Measurements from ENCODE around the gene FAR2. TPM values are rescaled to one million over a fixed set of nuclear protein-coding genes. Genes with fewer than 3 reads are reported as not detected.

Gene FAR2
- total RNA-seq, 1 experiment from 2014 or later: 22.1 TPM

GRCh38 chr12:29334937-29335336 lies 185.9 kb downstream of the FAR2 start:
- Histone ChIP-seq H2AK5ac (ENCODE audit: insufficient read length, low read length) (no peak overlapping the region), H3K27ac (ENCODE audit: insufficient read length, low read depth, low read length) (no peak overlapping the region), H3K56ac (ENCODE audit: insufficient read length, low read depth, low read length) (no peak overlapping the region), H3K79me2 (ENCODE audit: insufficient read depth, low read length) (no peaks in the 10 kb centered on the region), H3K23ac (ENCODE audit: insufficient read length, low read depth, low read length) (no peak overlapping the region), H3K4me2 (ENCODE audit: insufficient read depth, insufficient read length, low read length) (no peak overlapping the region), H3K4ac (ENCODE audit: low read depth, low read length) (no peak overlapping the region), H4K5ac (ENCODE audit: insufficient read length, low read depth, low read length) (no peak overlapping the region), H4K91ac (ENCODE audit: insufficient read length, low read depth, low read length) (no peak overlapping the region), H2AFZ (ENCODE audit: low read length) (no peak overlapping the region), H3K27me3 (ENCODE audit: insufficient read depth, low read length) (no peaks in the 10 kb centered on the region), H3T11ph (ENCODE audit: low read length) (no peak overlapping the region), H2BK20ac (ENCODE audit: low read depth, low read length, poor library complexity, severe bottlenecking) (no peak overlapping the region), H2BK5ac (ENCODE audit: insufficient read length, low read length) (no peak overlapping the region), H3K14ac (ENCODE audit: insufficient read depth, low read length) (no peak overlapping the region), H3K9me3 (ENCODE audit: control insufficient read depth, low read depth, low read length) (no peaks in the 10 kb centered on the region), H2BK15ac (ENCODE audit: low read depth, low read length) (no peak overlapping the region), H2BK120ac (ENCODE audit: low read depth, low read length, poor library complexity, severe bottlenecking) (no peak overlapping the region), H4K8ac (replicated peaks; ENCODE audit: insufficient read length, low read depth, low read length) (no peak overlapping the region), H3K79me1 (ENCODE audit: insufficient read depth, low read depth, low read length, poor library complexity, severe bottlenecking) (no peaks in the 10 kb centered on the region), H3K4me1 (ENCODE audit: insufficient read depth, low read length) (no peaks in the 10 kb centered on the region), H4K20me1 (ENCODE audit: control insufficient read depth, insufficient read depth, insufficient read length) (no peaks in the 10 kb centered on the region), H2BK12ac (ENCODE audit: insufficient read length, low read depth, low read length) (no peak overlapping the region), H3K9ac (ENCODE audit: extremely low read depth, insufficient read length, low read length) (no peak overlapping the region), H3K23me2 (ENCODE audit: insufficient read length, low read depth, low read length, poor library complexity, severe bottlenecking) (no peaks in the 10 kb centered on the region), H3K18ac (ENCODE audit: insufficient read length, low read depth, low read length) (no peak overlapping the region)
- Mint-ChIP-seq H3K27me3 (ENCODE audit: low read depth) (no peaks in the 10 kb centered on the region), H3K27ac (no peak overlapping the region), H3K9me3 (no peaks in the 10 kb centered on the region), H3K4me3 (no peak overlapping the region), H3K4me1 (no peaks in the 10 kb centered on the region), H3K36me3 (ENCODE audit: insufficient read depth in 1 of 3, low read depth in 3 of 3) (peaks cover 1 to 3% (median 2%) of the 10 kb centered on the region in 3 experiments; a peak in 3 of 7 replicates)
- no peak for DNase-seq
- no peak for TF ChIP-seq CTCF (conservative IDR thresholded peaks at IDR 0.05)
- WGBS (ENCODE audit: extremely low coverage, insufficient read length, low lambda C conversion rate): no CpG with 5 or more reads among the region's 2 CpGs
